Skeletal muscle tissue (tissue), 4 donors: ENCODE measurements around the gene RASAL2. TPM values are rescaled to one million over a fixed set of nuclear protein-coding genes. Genes with fewer than 3 reads are reported as not detected.
A peak's percentile ranks its signal among the peaks of the same experiment; 100 is the strongest.

Source experiments
- H3K27ac ChIP-seq: one replicate; pipeline ENCODE4 v1.7.0; 2013; ENCODE audit warnings: mild to moderate bottlenecking, low read depth, low read length, inconsistent platforms
- H3K27me3 ChIP-seq, 3 donors: one replicate each; pipeline ENCODE4 v1.7.0; 2013; ENCODE audit warnings: low read length in 3 of 3; ENCODE audit not compliant: control insufficient read depth in 3 of 3, insufficient read depth in 3 of 3
- H3K36me3 ChIP-seq, 3 donors: one replicate each; pipeline ENCODE4 v1.7.0; 2013; ENCODE audit warnings: low read length in 3 of 3; ENCODE audit not compliant: control insufficient read depth in 3 of 3, insufficient read depth in 3 of 3
- H3K4me1 ChIP-seq, 3 donors: one replicate each; pipeline ENCODE4 v1.7.0; 2013; ENCODE audit warnings: low read length in 3 of 3, mild to moderate bottlenecking in 3 of 3; ENCODE audit not compliant: control insufficient read depth in 3 of 3, insufficient read depth in 3 of 3
- H3K4me3 ChIP-seq, 3 donors: one replicate each; pipeline ENCODE4 v1.7.0; 2013; ENCODE audit warnings: low read length in 3 of 3
- H3K9ac ChIP-seq, 3 donors: one replicate each; pipeline ENCODE4 v1.7.0; 2013; ENCODE audit warnings: low read length in 3 of 3, mild to moderate bottlenecking in 3 of 3, moderate library complexity in 2 of 3, low read depth in 1 of 3
- H3K9me3 ChIP-seq, 3 donors: one replicate each; pipeline ENCODE4 v1.7.0; 2013; ENCODE audit warnings: low read length in 3 of 3; ENCODE audit not compliant: control insufficient read depth in 3 of 3
- total RNA-seq: library from RNA; depleted of rRNA; stranded (reverse); fragments of >200 nt; gene quantifications from one replicate; pipeline ENCODE4 v1.2.3, GENCODE V29; 2014
- donor health status: Osteomylitis.

Gene RASAL2
- total RNA-seq, 1 donor from 2014 or later = 8.4 TPM

- Histone ChIP-seq H3K9ac (no peak overlapping the region), H3K27me3 (no peaks in the 10 kb centered on the region), H3K4me3 (no peak overlapping the region), H3K27ac (no peak overlapping the region), H3K36me3 (no peaks in the 10 kb centered on the region), H3K9me3 (peaks cover 0 to 4% (median 0%) of the 10 kb centered on the region in 3 donors), H3K4me1 (no peaks in the 10 kb centered on the region)
These were observed 262.4 kb downstream of the RASAL2 start for GRCh38 chr1:178356299-178356698.

GRCh38 chr1:178358456-178358855 is 264.6 kb downstream of the RASAL2 start:
- Histone ChIP-seq H3K27me3 (no peaks in the 10 kb centered on the region), H3K4me3 (no peak overlapping the region), H3K27ac (no peak overlapping the region), H3K4me1 (no peaks in the 10 kb centered on the region), H3K9me3 (no peaks in the 10 kb centered on the region), H3K9ac (no peak overlapping the region), H3K36me3 (no peaks in the 10 kb centered on the region)

GRCh38 chr1:178360421-178360820 is 266.5 kb downstream of the RASAL2 start:
- H3K27me3 ChIP-seq = no peaks in the 10 kb centered on the region
- H3K4me3 ChIP-seq = no peak overlapping the region
- no peak overlapping the region for H3K9ac ChIP-seq
- H3K27ac ChIP-seq = no peak overlapping the region
- H3K36me3 ChIP-seq = no peaks in the 10 kb centered on the region
- no peaks in the 10 kb centered on the region for H3K4me1 ChIP-seq
- no peaks in the 10 kb centered on the region for H3K9me3 ChIP-seq

- Histone ChIP-seq H3K27me3 (no peaks in the 10 kb centered on the region), H3K4me1 (no peaks in the 10 kb centered on the region), H3K9ac (no peak overlapping the region), H3K36me3 (no peaks in the 10 kb centered on the region), H3K4me3 (no peak overlapping the region), H3K27ac (no peak overlapping the region), H3K9me3 (no peaks in the 10 kb centered on the region)
These were observed 267.9 kb downstream of the RASAL2 start for GRCh38 chr1:178361847-178362246.

- no peaks in the 10 kb centered on the region for H3K9me3 ChIP-seq
- no peaks in the 10 kb centered on the region for H3K36me3 ChIP-seq
- H3K4me3 ChIP-seq = no peak overlapping the region
These were observed 268.8 kb downstream of the RASAL2 start for GRCh38 chr1:178362747-178363146.

GRCh38 chr1:178364782-178365181 is 270.9 kb downstream of the RASAL2 start:
- H3K9ac ChIP-seq = no peak overlapping the region
- H3K9me3 ChIP-seq = no peaks in the 10 kb centered on the region
- H3K36me3 ChIP-seq = no peaks in the 10 kb centered on the region
- H3K4me3 ChIP-seq = no peak overlapping the region
- H3K27ac ChIP-seq = no peak overlapping the region
- no peaks in the 10 kb centered on the region for H3K27me3 ChIP-seq
- no peaks in the 10 kb centered on the region for H3K4me1 ChIP-seq

More at GRCh38 chr1:178362747-178363146, 268.8 kb downstream of the RASAL2 start:
- no peak overlapping the region for H3K9ac ChIP-seq
- no peaks in the 10 kb centered on the region for H3K4me1 ChIP-seq
- no peak overlapping the region for H3K27ac ChIP-seq
- no peaks in the 10 kb centered on the region for H3K27me3 ChIP-seq

- Histone ChIP-seq H3K9ac (no peak overlapping the region), H3K36me3 (no peaks in the 10 kb centered on the region)
These were observed 273.2 kb downstream of the RASAL2 start for GRCh38 chr1:178367151-178367550.

GRCh38 chr1:178368208-178368607 is 274.3 kb downstream of the RASAL2 start:
- peaks cover 0 to 5% (median 3%) of the 10 kb centered on the region in 3 donors for H3K4me1 ChIP-seq
- H3K36me3 ChIP-seq = no peaks in the 10 kb centered on the region
- no peak overlapping the region for H3K4me3 ChIP-seq
- no peak overlapping the region for H3K9ac ChIP-seq
- H3K9me3 ChIP-seq = no peaks in the 10 kb centered on the region
- no peak overlapping the region for H3K27ac ChIP-seq
- H3K27me3 ChIP-seq = no peaks in the 10 kb centered on the region

More at GRCh38 chr1:178367151-178367550, 273.2 kb downstream of the RASAL2 start:
- H3K9me3 ChIP-seq = no peaks in the 10 kb centered on the region
- H3K4me1 ChIP-seq = peaks cover 0 to 5% (median 0%) of the 10 kb centered on the region in 3 donors
- H3K4me3 ChIP-seq = no peak overlapping the region
- H3K27me3 ChIP-seq = no peaks in the 10 kb centered on the region
- H3K27ac ChIP-seq = no peak overlapping the region

GRCh38 chr1:178371235-178371634 is 277.3 kb downstream of the RASAL2 start:
- H3K27ac ChIP-seq = peak overlapping the region; percentile 50
- peak overlapping the region; percentile 59 to 62 (median 60) for H3K4me3 ChIP-seq
- H3K4me1 ChIP-seq = peaks cover 3 to 11% (median 3%) of the 10 kb centered on the region in 3 donors

GRCh38 chr1:178371933-178372388 is 278.1 kb downstream of the RASAL2 start:
- peak overlapping the region; percentile 50 for H3K27ac ChIP-seq
- peaks cover 3 to 11% (median 3%) of the 10 kb centered on the region in 3 donors for H3K4me1 ChIP-seq
- no peaks in the 10 kb centered on the region for H3K27me3 ChIP-seq
- H3K36me3 ChIP-seq = no peaks in the 10 kb centered on the region
- H3K9me3 ChIP-seq = no peaks in the 10 kb centered on the region
- H3K9ac ChIP-seq = peak overlapping the region; percentile 66 to 87 (median 74)
- peak overlapping the region; percentile 59 to 62 (median 60) for H3K4me3 ChIP-seq

More at GRCh38 chr1:178371235-178371634, 277.3 kb downstream of the RASAL2 start:
- Histone ChIP-seq H3K36me3 (no peaks in the 10 kb centered on the region), H3K27me3 (no peaks in the 10 kb centered on the region), H3K9me3 (no peaks in the 10 kb centered on the region), H3K9ac (peak overlapping the region; percentile 66 to 87 (median 74))
